Left lobe of liver (tissue), 2 donors: Measurements from ENCODE around the gene SPPL2B. TPM values are rescaled to one million over a fixed set of nuclear protein-coding genes. Genes with fewer than 3 reads are reported as not detected.

ENCODE experiments used
- ATAC-seq: fragments of 200-7000 bp; cut with Tn5 transposase; one replicate; pipeline ENCODE4 v1.9.1; 2020; ENCODE audit warnings: mild to moderate bottlenecking, moderate library complexity
- DNase-seq: peaks from one replicate; pipeline ENCODE4 v3.0.0-alpha.2; 2020; ENCODE audit warnings: low spot score
- total RNA-seq: library from RNA; stranded (reverse); gene quantifications from one replicate; pipeline ENCODE4 v1.2.1, GENCODE V29; 2021
- donor health status: DM: no; HTN: no; CAD: no; lungs with moderate emphysema.
- donor health status: DM: no; HTN: yes; CAD: no.

SPPL2B gene
- total RNA-seq, 1 donor from 2014 or later = 45.0 TPM

- no peak for DNase-seq
- no peak for ATAC-seq
These were observed 6.8 kb upstream of the SPPL2B start for GRCh38 chr19:2321565-2322283.

- ATAC-seq = no peak
- no peak for DNase-seq
These were observed 4.8 kb upstream of the SPPL2B start for GRCh38 chr19:2323707-2324106.

GRCh38 chr19:2324220-2324948, 4.1 kb upstream of the SPPL2B start:
- no peak for ATAC-seq
- DNase-seq = no peak

GRCh38 chr19:2325281-2326046, 3.0 kb upstream of the SPPL2B start:
- ATAC-seq (no peak), DNase-seq (no peak)

- DNase-seq (no peak), ATAC-seq (no peak)
These were observed 1.7 kb upstream of the SPPL2B start for GRCh38 chr19:2326699-2327360.

GRCh38 chr19:2327773-2328400, 597 bp upstream of the SPPL2B start:
- ATAC-seq (peak; percentile 13), DNase-seq (no peak)

DNA sequence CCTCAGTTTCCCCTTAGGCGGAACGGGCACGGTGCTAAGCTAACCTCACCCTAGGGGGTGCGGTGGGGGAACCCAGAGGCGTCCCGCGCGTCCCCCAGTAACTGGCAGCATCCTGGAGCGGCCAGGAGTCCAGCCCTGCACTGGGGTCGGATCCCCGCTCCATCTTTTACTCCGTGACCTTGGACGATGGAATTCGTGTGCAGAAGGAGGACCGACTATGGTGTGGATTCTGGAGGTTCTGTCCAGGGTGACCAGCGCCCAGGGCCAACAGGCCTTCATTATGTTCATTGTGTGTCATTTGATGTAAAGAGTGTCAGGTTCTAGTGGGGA, 630 bp downstream of the SPPL2B start:
- ATAC-seq (no peak), DNase-seq (no peak)

GRCh38 chr19:2329501-2329916, 1.0 kb downstream of the SPPL2B start:
- ATAC-seq (no peak), DNase-seq (no peak)

DNA sequence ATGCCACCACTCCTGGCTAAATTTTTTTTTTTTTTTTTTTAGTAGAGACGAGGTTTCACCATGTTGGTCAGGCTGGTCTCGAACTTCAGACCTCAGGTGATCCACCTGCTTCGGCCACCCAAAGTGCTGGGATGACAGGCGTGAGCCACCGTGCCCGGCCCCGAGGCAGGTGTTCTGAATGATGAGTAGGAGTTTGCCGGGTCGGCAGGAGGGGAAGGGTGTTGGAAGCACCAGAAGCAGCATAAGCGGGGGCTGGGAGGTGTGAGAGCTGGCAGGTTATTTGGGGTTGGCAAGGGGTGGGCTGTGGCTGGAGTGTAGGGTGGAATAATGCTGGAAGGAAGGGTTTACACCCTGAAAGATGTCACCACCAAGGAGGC, 1.8 kb downstream of the SPPL2B start:
- DNase-seq = no peak
- ATAC-seq = no peak

- DNase-seq (peak; percentile 58), ATAC-seq (peak; percentile 70)
These were observed 2.3 kb downstream of the SPPL2B start for GRCh38 chr19:2330632-2331284.

- ATAC-seq (no peak), DNase-seq (no peak)
These were observed 3.2 kb downstream of the SPPL2B start for GRCh38 chr19:2331601-2332246.

GRCh38 chr19:2332341-2333026, 4.0 kb downstream of the SPPL2B start:
- ATAC-seq (no peak), DNase-seq (no peak)

DNA sequence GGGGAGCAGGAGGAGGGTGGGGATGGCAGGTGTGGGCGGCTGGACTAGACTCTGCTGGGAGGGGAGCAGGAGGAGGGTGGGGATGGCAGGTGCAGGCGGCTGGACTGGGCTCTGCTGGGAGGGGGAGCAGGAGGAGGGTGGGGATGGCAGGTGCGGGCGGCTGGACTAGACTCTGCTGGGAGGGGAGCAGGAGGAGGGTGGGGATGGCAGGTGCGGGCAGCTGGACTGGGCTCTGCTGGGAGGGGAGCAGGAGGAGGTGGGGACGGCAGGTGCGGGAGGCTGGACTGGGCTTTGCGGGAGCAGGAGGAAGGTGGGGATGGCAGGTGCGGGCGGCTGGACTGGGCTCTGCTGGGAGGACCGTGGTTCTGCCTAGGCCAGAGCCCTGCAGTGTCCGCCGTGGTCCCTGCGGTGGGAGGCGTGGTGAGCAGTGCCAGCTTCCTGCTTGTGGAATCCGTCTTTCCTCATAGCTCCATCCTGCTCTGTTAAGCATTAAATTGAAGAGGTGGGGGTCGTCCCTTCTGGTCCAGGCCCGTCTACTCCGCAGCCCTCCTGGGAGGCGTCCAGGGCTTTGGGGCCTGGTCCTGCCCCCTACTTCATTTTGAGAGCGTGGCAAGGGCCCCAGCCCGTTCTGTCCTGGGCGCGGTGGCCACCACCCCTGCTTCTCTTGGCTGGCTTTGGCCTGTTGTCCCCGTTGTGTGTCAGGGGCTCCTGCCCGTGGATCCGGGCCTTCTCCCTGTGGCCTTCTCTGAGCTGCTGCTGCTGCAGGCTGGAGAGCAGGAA, 4.7 kb downstream of the SPPL2B start:
- ATAC-seq (no peak), DNase-seq (no peak)

- no peak for DNase-seq
- ATAC-seq = no peak
These were observed 5.3 kb downstream of the SPPL2B start for GRCh38 chr19:2333807-2334211.

DNA sequence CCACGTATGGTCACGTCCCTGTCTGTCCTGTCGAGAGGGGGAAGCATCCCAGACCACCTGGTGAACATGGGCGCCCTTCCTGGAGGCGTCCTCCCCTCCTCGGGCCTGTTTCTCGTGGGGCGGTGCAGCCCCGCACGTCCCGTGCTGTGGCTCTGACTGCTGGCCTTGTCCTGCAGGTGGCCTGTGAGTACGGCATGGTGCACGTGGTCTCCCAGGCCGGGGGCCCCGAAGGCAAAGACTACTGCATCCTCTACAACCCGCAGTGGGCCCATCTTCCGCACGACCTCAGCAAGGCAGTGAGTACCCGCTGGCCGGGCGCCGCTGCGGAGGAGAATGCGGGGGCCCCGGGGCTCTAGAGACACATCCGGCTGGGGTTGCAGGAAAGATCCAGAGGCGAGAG, 5.9 kb downstream of the SPPL2B start:
- ATAC-seq (no peak), DNase-seq (no peak)

DNA sequence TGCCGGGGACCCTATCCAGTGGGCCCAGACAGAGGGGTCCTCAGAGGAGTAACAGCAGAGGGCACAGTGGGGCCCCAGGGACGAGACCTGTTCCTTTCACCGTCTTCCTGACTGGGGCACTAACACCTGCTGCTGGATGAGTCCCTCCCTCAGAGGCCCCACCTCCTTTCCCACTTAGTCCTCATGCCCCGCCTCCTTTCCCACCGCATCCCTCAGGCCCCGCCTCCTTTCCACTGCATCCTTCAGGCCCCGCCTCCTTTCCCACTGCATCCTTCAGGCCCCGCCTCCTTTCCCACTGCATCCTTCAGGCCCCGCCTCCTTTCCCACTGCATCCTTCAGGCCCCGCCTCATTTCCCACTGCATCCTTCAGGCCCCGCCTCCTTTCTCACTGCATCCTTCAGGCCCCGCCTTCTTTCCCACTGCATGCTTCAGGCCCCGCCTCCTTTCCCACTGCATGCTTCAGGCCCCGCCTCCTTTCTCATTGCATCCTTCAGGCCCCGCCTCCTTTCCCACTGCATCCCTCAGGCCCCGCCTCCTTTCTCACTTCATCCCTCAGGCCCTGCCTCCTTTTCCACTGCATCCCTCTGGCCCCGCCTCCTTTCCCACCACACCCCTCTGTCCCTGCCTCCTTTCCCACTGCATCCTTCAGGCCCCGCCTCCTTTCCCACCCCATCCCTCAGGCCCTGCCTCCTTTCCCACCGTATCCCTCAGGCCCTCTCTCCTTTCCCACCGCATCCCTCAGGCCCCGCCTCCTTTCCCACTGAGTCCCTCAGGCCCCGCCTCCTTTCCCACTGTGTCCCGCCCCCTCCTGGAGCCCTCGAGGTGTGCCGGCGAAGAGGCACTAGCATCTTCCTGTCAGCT, 6.7 kb downstream of the SPPL2B start:
- ATAC-seq = no peak
- DNase-seq = no peak

DNA sequence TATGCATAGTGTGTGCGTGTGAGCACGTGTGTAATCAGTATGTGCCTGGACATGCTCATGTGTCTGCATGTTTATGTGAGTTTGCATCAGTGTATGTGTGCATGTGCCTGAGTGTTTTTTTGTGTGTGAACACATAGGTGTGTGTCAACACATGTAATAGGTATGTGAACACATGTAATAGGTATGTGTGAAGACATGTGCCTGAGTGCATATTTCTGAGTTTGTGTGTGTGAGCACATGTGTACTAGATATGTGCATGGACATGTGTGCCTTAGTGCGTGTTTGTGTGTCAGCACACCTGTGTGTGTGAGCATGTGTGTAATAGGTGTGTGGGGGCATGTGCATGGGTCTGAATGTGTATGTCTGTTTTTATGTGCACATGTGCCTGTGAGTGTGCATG, 7.4 kb downstream of the SPPL2B start:
- DNase-seq = no peak
- ATAC-seq = no peak
